Glutamatergic neuron (in vitro differentiated cells): ENCODE results near the gene ADD2. TPM values are rescaled to one million over a fixed set of nuclear protein-coding genes. Genes with fewer than 3 reads are reported as not detected.

ENCODE experiments used
- DNase-seq: peaks from one replicate; pipeline ENCODE4 v3.0.0; 2022
- H3K27ac Mint-ChIP-seq: one replicate; pipeline ENCODE4 v1.8.0; 2020; ENCODE audit warnings: mild to moderate bottlenecking, mixed read lengths, inconsistent platforms; ENCODE audit not compliant: unreplicated experiment
- H3K27me3 Mint-ChIP-seq: one replicate; pipeline ENCODE4 v1.8.0; 2020; ENCODE audit warnings: mild to moderate bottlenecking, moderate library complexity, mixed read lengths, inconsistent platforms; ENCODE audit not compliant: unreplicated experiment
- H3K36me3 Mint-ChIP-seq: one replicate; pipeline ENCODE4 v1.8.0; 2020; ENCODE audit warnings: mild to moderate bottlenecking, mixed read lengths, inconsistent platforms; ENCODE audit not compliant: unreplicated experiment
- H3K4me1 Mint-ChIP-seq: one replicate; pipeline ENCODE4 v1.8.0; 2020; ENCODE audit warnings: mild to moderate bottlenecking, low read depth, mixed read lengths, inconsistent platforms; ENCODE audit not compliant: unreplicated experiment
- H3K4me3 Mint-ChIP-seq: one replicate; pipeline ENCODE4 v1.8.0; 2020; ENCODE audit warnings: mild to moderate bottlenecking, mixed read lengths, inconsistent platforms; ENCODE audit not compliant: unreplicated experiment
- H3K9me3 Mint-ChIP-seq: one replicate; pipeline ENCODE4 v1.8.0; 2020; ENCODE audit warnings: mild to moderate bottlenecking, moderate library complexity, mixed read lengths, inconsistent platforms; ENCODE audit not compliant: unreplicated experiment
- total RNA-seq: library from RNA; stranded (reverse); fragmentation: NEBNext Ultra II Directional; extraction: Animal tissue kit (Norgen Biotek cat#: 25700); gene quantifications from one replicate; pipeline ENCODE4 v1.2.1, GENCODE V29; 2021; ENCODE audit not compliant: unreplicated experiment
- TF ChIP-seq, protein P1 (sequence below): fragments of 200-600 bp; sonication (generic); IDR thresholded peaks from one replicate; pipeline ENCODE4 v1.5.0; 2021; ENCODE audit not compliant: partially characterized antibody, unreplicated experiment

Gene ADD2
- total RNA-seq, 1 donor from 2014 or later, result 373 TPM

DNA sequence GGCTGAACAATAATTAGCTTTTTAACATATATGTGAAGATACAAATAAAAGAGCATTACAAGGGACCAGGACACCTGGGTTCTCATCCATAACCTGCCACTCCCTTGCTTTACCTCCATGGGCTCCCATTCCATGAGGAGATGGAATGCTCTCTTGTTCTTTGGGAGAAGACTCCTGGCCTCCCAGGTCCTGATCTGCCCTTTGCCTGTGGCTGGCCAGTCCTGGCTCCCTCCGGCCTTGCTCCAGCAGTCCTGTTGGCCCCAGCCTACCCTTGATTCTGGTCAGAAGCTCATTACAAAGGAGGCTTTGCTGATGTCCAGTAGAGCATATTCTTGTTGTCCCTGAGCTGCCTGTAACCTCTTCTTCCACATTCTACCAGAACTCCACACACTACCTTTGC is 60.3 kb downstream of the ADD2 start:
- Mint-ChIP-seq H3K27me3 (peaks cover 7% of the 10 kb centered on the region), H3K4me3 (no peak overlapping the region), H3K36me3 (no peaks in the 10 kb centered on the region), H3K27ac (no peak overlapping the region), H3K4me1 (peaks cover 31% of the 10 kb centered on the region), H3K9me3 (peaks cover 11% of the 10 kb centered on the region)
- no peak for DNase-seq
- TF ChIP-seq, protein P1, sequence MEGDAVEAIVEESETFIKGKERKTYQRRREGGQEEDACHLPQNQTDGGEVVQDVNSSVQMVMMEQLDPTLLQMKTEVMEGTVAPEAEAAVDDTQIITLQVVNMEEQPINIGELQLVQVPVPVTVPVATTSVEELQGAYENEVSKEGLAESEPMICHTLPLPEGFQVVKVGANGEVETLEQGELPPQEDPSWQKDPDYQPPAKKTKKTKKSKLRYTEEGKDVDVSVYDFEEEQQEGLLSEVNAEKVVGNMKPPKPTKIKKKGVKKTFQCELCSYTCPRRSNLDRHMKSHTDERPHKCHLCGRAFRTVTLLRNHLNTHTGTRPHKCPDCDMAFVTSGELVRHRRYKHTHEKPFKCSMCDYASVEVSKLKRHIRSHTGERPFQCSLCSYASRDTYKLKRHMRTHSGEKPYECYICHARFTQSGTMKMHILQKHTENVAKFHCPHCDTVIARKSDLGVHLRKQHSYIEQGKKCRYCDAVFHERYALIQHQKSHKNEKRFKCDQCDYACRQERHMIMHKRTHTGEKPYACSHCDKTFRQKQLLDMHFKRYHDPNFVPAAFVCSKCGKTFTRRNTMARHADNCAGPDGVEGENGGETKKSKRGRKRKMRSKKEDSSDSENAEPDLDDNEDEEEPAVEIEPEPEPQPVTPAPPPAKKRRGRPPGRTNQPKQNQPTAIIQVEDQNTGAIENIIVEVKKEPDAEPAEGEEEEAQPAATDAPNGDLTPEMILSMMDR, result no peak

DNA sequence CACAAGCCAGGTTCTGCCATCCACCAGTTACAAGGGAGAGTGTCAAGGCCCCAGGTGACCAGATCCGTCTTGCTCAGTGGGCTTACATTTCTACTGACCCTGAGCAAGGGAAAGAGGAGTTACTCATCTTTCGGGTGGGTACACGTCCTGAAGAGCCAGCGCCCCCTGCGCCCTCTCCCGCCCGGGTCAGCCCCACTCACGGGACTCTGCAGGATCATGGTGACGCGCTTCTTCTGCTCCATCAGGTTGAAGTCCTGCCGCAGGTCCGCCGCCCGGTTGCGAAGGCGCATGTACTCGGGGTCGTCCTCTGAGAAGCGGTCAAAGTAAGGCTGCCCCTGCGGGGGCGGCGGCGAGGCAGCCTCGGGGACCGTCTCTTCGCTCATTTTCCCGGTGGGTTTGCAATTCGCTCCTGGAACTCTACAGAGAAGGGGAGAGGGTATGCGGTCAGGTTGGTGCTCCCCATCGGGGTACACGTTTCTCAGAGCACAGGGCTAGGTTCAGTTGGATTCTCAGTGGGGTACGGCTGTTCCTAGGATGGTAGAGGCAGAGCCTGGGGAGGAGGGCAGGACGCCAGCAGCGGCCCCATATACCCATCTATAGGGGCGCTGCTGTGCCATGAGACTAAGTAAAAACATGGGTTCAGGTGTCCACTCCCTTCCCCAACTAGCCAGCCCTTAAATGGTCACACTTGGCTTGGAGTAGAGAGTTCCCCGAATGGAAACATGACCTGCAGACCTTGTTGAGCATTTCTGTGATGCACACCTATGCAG is 61.8 kb downstream of the ADD2 start:
- DNase-seq, result no peak
- H3K27ac Mint-ChIP-seq, result no peak overlapping the region
- H3K27me3 Mint-ChIP-seq, result peaks cover 7% of the 10 kb centered on the region
- peaks cover 11% of the 10 kb centered on the region for H3K9me3 Mint-ChIP-seq
- H3K4me1 Mint-ChIP-seq, result peaks cover 31% of the 10 kb centered on the region
- TF ChIP-seq, protein P1, result no peak
- H3K36me3 Mint-ChIP-seq, result no peaks in the 10 kb centered on the region
- H3K4me3 Mint-ChIP-seq, result no peak overlapping the region

GRCh38 chr2:70705160-70705850 is 62.7 kb downstream of the ADD2 start:
- peaks cover 11% of the 10 kb centered on the region for H3K9me3 Mint-ChIP-seq
- H3K36me3 Mint-ChIP-seq, result no peaks in the 10 kb centered on the region
- no peak overlapping the region for H3K27ac Mint-ChIP-seq
- peaks cover 5% of the 10 kb centered on the region for H3K27me3 Mint-ChIP-seq
- TF ChIP-seq, protein P1, result no peak
- H3K4me3 Mint-ChIP-seq, result no peak overlapping the region
- peaks cover 37% of the 10 kb centered on the region for H3K4me1 Mint-ChIP-seq
- no peak for DNase-seq

GRCh38 chr2:70703900-70704549 is 64.0 kb downstream of the ADD2 start:
- H3K9me3 Mint-ChIP-seq, result peaks cover 14% of the 10 kb centered on the region
- DNase-seq, result no peak
- peak overlapping the region; percentile 64 for H3K27ac Mint-ChIP-seq
- peaks cover 38% of the 10 kb centered on the region for H3K4me1 Mint-ChIP-seq
- H3K27me3 Mint-ChIP-seq, result peaks cover 2% of the 10 kb centered on the region
- no peaks in the 10 kb centered on the region for H3K36me3 Mint-ChIP-seq
- no peak overlapping the region for H3K4me3 Mint-ChIP-seq
- TF ChIP-seq, protein P1, result no peak
